ENCODE measurements around the gene SERHL2.
"Not testable (repeated sequence)": the region's sequence is repeated elsewhere in the genome, so short reads cannot be mapped to it uniquely, and the experiment has no call there.

Gene SERHL2

GRCh38 chr22:42607641-42608040, 53.9 kb downstream of the SERHL2 start:
- not testable (repeated sequence) for DNase-seq (ENCODE audit: low read depth in 2 of 2)

DNA sequence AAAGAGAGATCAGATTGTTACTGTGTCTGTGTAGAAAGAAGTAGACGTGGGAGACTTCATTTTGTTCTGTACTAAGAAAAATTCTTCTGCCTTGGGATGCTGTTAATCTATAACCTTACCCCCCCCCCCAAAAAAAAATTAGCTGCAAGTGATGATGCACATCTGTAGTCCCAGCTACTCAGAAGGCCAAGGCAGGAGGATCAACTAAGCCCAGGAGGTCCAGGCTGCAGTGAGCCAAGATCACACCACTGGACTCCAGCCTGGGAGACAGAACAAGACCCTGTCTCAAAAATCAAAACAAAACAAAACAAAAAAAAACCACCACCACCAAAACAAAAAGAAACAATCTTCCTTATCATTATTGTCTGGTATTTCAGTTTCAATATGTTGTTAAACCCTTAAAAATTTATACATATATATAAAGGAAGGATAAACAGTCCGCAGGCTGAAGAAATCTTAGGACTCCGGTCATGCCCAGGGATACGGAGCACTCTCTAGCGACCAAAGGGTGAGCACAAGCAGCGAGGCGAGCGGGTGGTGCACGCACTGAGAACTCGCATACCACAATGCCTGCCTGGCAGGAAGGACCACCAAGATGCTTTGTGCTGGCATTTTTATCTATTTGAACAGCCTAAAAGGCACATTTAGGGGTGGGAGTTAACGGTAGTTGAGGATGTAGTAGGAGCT, 54.5 kb downstream of the SERHL2 start:
- no peak for DNase-seq (ENCODE audit: low read depth in 2 of 2)

- no peak for DNase-seq (ENCODE audit: low read depth in 2 of 2)
Observed at GRCh38 chr22:42608823-42609361, 55.1 kb downstream of the SERHL2 start.

GRCh38 chr22:42610186-42610585, 56.4 kb downstream of the SERHL2 start:
- DNase-seq (ENCODE audit: low read depth in 2 of 2) = no peak

DNA sequence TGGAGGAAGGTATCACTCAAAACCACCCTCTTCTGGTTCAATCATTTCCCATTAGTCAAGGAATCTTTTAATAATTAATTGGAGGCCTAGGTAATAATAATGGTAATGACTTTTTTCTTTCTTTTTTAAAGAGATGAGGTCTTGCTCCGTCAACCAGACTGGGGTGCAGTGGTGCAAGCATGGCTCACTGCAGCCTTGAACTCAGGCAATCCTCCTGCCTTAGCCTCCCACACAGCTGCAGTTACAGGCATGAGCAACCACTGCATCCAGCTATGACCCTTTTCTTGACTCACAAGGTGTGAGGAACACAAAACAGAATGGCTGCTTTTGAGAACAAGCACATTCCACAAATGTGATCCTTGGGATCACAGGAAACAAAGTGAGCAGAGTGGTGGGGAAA, 57.3 kb downstream of the SERHL2 start:
- no peak for DNase-seq (ENCODE audit: low read depth in 2 of 2)

DNA sequence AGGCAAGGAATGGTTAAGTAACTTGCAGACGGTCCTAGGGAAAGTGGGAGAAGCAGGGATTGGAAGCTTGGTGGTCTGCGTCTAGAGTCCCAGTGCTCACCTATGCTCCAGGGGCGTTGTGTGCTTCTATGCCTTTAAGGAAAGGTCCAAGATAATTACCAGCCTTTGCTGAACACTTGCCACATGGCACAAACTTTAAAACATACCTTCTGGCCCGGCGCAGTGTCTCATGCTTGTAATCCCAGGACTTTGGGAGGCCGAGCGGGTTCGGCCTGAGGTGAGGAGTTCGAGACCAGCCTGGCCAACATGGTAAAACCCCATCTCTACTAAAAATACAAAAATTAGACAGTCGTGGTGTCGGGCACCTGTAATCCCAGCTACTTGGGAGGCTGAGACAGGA, 58.6 kb downstream of the SERHL2 start:
- no peak for DNase-seq (ENCODE audit: low read depth in 2 of 2)

DNA sequence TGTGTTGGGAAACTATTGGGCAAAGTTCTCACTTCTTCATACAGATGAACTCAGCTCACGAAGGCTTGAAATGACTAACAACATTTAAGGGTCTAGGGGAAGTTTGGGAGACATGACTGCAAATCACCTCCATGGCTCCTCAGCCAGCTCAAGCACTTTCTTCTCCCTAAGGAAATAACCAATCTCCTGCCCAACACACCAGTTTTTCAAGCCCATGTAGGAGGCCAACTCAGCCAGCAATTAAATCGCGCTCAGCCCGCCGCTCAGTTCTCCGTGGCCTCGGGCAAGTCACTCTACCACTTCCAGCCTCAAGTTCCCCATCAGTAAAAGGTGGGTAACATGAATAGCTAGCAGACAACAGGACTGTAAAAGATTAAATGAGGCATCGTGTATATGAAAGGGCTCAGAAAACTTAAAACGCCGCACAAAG, 60.1 kb downstream of the SERHL2 start:
- DNase-seq (ENCODE audit: low read depth in 2 of 2) = no peak

- DNase-seq (ENCODE audit: low read depth in 2 of 2) = peak; percentile 99
Observed at GRCh38 chr22:42614312-42615091, 60.7 kb downstream of the SERHL2 start, which contains the start of gene POLDIP3. POLDIP3 (minus strand) TSS chr22:42614883; CDS start chr22:42614857, 26 bp downstream.

DNA sequence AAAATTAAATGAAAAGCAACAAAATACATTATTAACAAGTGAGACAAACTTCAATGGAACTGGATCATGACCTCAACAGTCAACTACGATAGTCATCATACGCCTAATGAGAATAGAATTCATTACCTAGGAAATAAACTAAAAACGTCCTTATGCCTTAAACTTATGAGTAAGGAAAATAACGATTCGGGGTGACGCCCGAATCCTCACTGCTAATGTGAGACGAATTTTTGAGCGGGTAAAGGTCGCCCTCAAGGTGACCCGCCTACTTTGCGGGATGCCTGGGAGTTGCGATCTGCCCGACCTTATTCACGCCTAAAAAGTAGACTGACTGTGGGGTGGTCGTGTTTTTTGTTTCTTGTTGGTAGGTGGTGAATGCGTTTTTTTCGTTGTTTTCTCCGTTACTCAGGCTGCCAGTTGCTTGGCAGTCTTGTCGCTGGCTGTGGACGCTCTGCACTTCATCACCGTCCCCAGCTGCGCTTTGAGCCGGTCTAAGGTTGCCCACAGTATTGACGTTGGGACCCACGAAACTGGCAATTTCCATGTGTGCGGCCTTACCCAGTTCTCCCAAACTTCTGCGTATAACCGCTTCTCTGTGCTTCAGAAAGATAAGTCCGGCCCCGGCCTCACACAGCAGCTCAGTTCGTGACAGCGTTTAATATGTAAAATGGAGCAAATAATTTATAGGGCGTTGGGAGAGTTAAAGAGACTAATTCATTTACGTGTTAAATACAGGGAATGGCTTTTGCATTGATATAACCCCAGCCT, 61.5 kb downstream of the SERHL2 start:
- DNase-seq (ENCODE audit: low read depth in 2 of 2) = peak; percentile 60 to 74

GRCh38 chr22:42615860-42616175, 62.1 kb downstream of the SERHL2 start:
- DNase-seq (ENCODE audit: low read depth in 2 of 2) = not testable (repeated sequence)

DNA sequence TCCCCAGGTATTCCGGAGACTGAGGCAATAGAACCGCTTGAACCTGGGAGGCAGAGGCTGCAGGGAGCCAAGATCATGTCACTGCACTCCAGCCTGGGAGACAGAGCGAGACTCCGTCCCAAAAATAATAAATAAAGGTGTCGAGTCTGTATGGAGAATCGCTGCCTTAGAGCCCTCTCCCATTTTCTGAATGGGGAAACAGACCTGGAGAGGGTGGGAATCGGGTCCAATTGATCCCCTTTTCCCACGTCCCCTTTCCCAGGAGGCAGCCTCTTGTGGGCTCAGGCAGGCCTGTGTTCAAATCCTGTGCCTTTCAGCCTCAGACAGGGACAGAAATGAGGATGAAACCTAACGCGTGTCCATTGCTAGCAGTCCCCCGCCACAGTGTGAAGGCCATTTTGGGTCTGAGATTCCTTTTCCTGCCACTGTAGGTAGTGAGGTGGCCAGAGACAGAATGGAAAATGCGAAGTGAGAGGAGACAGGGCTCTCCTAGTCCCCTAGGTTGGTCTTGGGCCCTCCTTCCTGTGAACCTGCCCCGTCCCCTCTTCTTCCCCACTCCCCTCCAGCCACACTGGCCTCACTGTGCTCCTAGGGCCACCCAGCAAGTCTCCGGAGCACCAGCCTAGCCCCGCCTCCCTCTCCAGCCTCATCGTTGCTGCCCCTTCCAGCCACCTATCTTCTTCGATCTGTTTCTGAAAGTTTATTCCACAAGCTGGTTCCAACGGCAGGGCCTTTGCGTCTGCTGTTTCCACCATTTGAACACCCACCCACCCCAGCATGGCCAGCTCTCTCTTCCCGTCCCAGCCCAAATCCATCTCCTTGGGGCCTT, 63.6 kb downstream of the SERHL2 start:
- DNase-seq (ENCODE audit: low read depth in 2 of 2) = no peak

DNA sequence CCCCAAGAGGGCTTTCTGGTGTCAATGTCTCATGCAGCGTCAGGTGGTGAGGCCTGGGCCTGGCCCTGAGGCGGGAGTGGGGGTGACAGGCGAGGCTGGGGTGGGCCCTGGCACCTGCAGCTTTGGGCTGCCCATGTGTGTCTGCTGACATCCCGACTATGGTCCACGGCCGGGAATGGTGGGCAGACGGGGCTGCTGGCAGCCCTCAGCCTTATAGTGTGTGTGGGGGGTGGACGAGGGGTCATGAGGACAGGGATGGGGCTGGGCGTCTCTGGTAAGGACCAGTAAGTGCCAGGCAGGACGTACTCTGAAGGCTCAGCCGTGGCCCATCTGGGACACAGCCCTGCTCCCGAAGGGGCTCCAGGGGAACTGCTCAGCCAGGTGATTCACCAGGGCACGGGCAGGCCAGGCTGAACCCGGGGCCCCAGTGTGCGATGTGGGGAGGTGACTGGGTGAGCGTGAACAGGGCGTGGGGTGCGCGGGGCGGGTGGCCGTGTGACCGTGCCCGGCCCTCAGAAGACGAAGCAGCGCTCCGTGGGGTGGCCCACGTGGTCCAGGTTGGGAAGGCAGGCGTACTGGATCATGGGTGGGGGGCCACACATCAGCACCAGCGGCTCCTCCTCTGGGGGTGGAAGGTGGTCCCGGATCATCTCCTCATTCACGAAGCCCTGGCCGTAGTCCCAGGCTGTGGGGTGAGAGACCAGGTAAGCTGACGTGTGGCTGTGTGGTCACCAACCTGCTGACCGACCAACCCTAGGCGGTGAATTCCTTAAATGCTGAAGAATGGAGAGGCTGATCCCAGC, 65.7 kb downstream of the SERHL2 start:
- no peak for DNase-seq (ENCODE audit: low read depth in 2 of 2)

- no peak for DNase-seq (ENCODE audit: low read depth in 2 of 2)
Observed at GRCh38 chr22:42620084-42620483, 66.3 kb downstream of the SERHL2 start.

DNA sequence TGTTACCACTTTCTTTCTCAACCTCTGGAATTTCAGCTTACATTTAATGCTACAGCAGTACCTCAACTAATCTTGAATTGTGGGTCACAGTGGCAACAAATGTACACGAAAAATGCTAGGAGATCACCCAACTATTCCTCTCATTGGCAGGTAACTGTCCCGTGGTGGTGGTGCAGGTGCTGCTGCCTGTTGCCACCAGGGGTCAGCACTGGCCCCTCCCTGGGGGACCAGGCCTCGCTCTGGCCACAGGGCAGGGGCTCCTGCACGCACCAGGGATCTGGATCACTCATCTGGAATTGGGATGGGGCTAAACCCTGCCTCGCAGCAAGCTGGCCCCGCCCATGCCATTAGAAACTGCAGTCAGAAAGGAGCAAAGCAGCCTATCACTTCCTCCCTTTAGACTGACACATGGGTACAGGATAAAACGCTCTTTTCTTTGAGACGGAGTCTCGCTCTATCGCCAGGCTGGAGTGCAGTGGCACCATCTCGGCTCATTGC, 67.8 kb downstream of the SERHL2 start:
- peak in 1 of 2 donors; percentile 30 for DNase-seq (ENCODE audit: low read depth in 2 of 2)

- DNase-seq (ENCODE audit: low read depth in 2 of 2) = no peak
Observed at GRCh38 chr22:42622061-42622710, 68.4 kb downstream of the SERHL2 start.

DNA sequence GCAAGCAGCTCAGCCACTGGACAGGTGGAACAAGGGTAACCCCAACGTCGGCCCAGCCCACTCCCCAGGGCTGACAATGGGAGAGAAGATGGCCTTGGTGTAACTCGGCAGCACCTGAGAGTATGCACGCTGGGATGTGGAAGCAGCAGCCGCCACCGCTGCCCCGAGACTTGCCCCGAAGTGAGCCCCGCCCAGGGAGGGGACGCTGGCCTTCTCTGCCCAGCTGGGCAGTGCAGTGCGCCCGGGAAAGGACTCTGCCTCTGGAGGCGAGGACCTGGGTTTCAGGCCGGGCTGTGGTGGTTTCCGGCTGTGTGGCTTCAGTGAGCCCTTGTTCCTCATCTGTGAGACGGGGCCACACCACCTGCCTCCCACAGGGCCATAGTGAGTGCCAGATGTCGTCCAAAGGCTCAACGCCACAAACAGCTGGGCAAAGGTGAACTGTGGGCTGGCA, 69.6 kb downstream of the SERHL2 start:
- no peak for DNase-seq (ENCODE audit: low read depth in 2 of 2)

All from stimulated activated CD8-positive, alpha-beta memory T cell treated with anti-CD3 and anti-CD28 coated beads, Interleukin-2, amount 100 ng/mL, for 1 hour (primary cell).